H1 (cell line): ENCODE measurements around the gene KLHL29. TPM values are rescaled to one million over a fixed set of nuclear protein-coding genes. Genes with fewer than 3 reads are reported as not detected.
A peak's percentile ranks its signal among the peaks of the same experiment; 100 is the strongest.

ENCODE experiments used
- CTCF ChIA-PET: fragments of 300-600 bp; sonication (Branson Sonifier 250); formaldehyde crosslinking; loops from one replicate; lab custom pipeline; 2021; ENCODE audit not compliant: partially characterized antibody; lab: Charles Lee
- POLR2A ChIA-PET: fragments of 300-600 bp; sonication (Branson Sonifier 250); formaldehyde crosslinking; loops from one replicate; lab custom pipeline; 2021; ENCODE audit warnings: inconsistent platforms; ENCODE audit not compliant: partially characterized antibody; lab: Charles Lee
- DNase-seq, 2 experiments: peaks; one replicate each; pipeline versions ENCODE4 v3.0.0 to v3.0.0-alpha.2; 2010 to 2022; ENCODE audit warnings: low spot score in 2 of 2, low read depth in 1 of 2, mixed read lengths in 1 of 2
- FAIRE-seq: peaks from 2 replicates; lab custom pipeline; 2011; peaks lifted over from hg19 to GRCh38; lab: Jason Lieb, UNC
- H2AFZ ChIP-seq: 2 replicates; pipeline ENCODE4 v1.8.1; 2012; ENCODE audit warnings: low read length, inconsistent platforms
- H2AK5ac ChIP-seq: 2 replicates; pipeline ENCODE4 v1.6.1; 2013; ENCODE audit warnings: low read depth, low read length
- H2BK120ac ChIP-seq: replicated peaks from 2 replicates; pipeline ENCODE3; 2013; ENCODE audit warnings: low read depth, low read length, inconsistent platforms
- H2BK12ac ChIP-seq: 2 replicates; pipeline ENCODE4 v1.6.1; 2013; ENCODE audit warnings: low read depth, low read length
- H2BK15ac ChIP-seq: 2 replicates; pipeline ENCODE4 v1.6.1; 2013; ENCODE audit warnings: low read length
- H2BK20ac ChIP-seq: 2 replicates; pipeline ENCODE4 v1.6.1; 2013; ENCODE audit warnings: low read length
- H2BK5ac ChIP-seq: 2 replicates; pipeline ENCODE4 v1.6.1; 2013; ENCODE audit warnings: low read depth, low read length
- H3K14ac ChIP-seq: 2 replicates; pipeline ENCODE4 v1.6.1; 2013; ENCODE audit warnings: inconsistent platforms; ENCODE audit not compliant: insufficient read length
- H3K18ac ChIP-seq: 2 replicates; pipeline ENCODE4 v1.6.1; 2013; ENCODE audit warnings: low read length; ENCODE audit errors: extremely low read depth
- H3K23ac ChIP-seq: 2 replicates; pipeline ENCODE4 v1.6.1; 2013; ENCODE audit warnings: inconsistent platforms; ENCODE audit not compliant: insufficient read length
- H3K23me2 ChIP-seq: 2 replicates; pipeline ENCODE4 v1.6.1; 2013; ENCODE audit warnings: low read depth, low read length
- H3K27ac ChIP-seq: 2 replicates; pipeline ENCODE4 v1.6.1; 2011; ENCODE audit warnings: low read depth, low read length, inconsistent platforms
- H3K27me3 ChIP-seq, 4 experiments: replicated peaks in 1 of 4; 1 replicate in 1 of 4; 2 replicates in 3 of 4; pipeline versions ENCODE4 v1.6.1 to v1.8.1; 2011 to 2013; ENCODE audit warnings: low read length in 3 of 4, mild to moderate bottlenecking in 3 of 4, inconsistent platforms in 2 of 4, mixed read lengths in 2 of 4, moderate library complexity in 1 of 4; ENCODE audit not compliant: control insufficient read depth in 3 of 4, insufficient read depth in 3 of 4; ENCODE audit errors: extremely low read depth in 1 of 4
- H3K36me3 ChIP-seq, 4 experiments: 2 replicates each; pipeline versions ENCODE4 v1.6.1 to v1.8.1; 2011 to 2013; ENCODE audit warnings: mild to moderate bottlenecking in 4 of 4, low read length in 3 of 4, moderate library complexity in 2 of 4, control low read depth in 1 of 4, inconsistent platforms in 1 of 4; ENCODE audit not compliant: insufficient read depth in 4 of 4, control insufficient read depth in 2 of 4
- H3K4ac ChIP-seq: replicated peaks from 2 replicates; pipeline ENCODE3; 2013; ENCODE audit warnings: low read length, low read depth, mixed read lengths, inconsistent platforms; ENCODE audit not compliant: insufficient read length
- H3K4me1 ChIP-seq, 4 experiments: replicated peaks in 1 of 4; 1 replicate in 1 of 4; 2 replicates in 3 of 4; pipeline versions ENCODE4 v1.6.1 to v1.8.1; 2011 to 2013; ENCODE audit warnings: low read length in 3 of 4, inconsistent platforms in 2 of 4, mixed read lengths in 1 of 4; ENCODE audit not compliant: insufficient read depth in 4 of 4, control insufficient read depth in 3 of 4
- H3K4me2 ChIP-seq, 2 experiments: 2 replicates each; pipeline versions ENCODE4 v1.6.1 to v1.8.1; 2011 to 2013; ENCODE audit warnings: low read depth in 2 of 2, low read length in 2 of 2, control low read depth in 1 of 2, inconsistent platforms in 1 of 2, mild to moderate bottlenecking in 1 of 2; ENCODE audit not compliant: insufficient read depth in 1 of 2
- H3K4me3 ChIP-seq, 4 experiments: fragments of 200-600, 300-600 bp in 1 of 4; sonication (generic), shearing (Covaris generic), sonication (Bioruptor Twin) in 1 of 4; 2 replicates each; pipeline versions ENCODE4 v1.5.1 to v1.8.1; 2011 to 2016; ENCODE audit warnings: low read length in 4 of 4, low read depth in 3 of 4, control low read depth in 2 of 4, inconsistent platforms in 2 of 4, mild to moderate bottlenecking in 2 of 4, mixed read lengths in 1 of 4, moderate library complexity in 1 of 4; ENCODE audit not compliant: insufficient read depth in 2 of 4; ENCODE audit errors: extremely low read depth in 1 of 4
- H3K56ac ChIP-seq: replicated peaks from 2 replicates; pipeline ENCODE3; 2013; ENCODE audit warnings: low read depth, mild to moderate bottlenecking, mixed read lengths, low read length, inconsistent platforms; ENCODE audit not compliant: insufficient read length
- H3K79me1 ChIP-seq: 2 replicates; pipeline ENCODE4 v1.6.1; 2013; ENCODE audit warnings: low read depth, low read length, control low read depth
- H3K79me2 ChIP-seq, 2 experiments: 2 replicates each; pipeline versions ENCODE4 v1.6.1 to v1.8.1; 2012 to 2013; ENCODE audit warnings: low read length in 2 of 2, mild to moderate bottlenecking in 2 of 2, inconsistent platforms in 1 of 2; ENCODE audit not compliant: insufficient read depth in 2 of 2, control insufficient read depth in 1 of 2
- H3K9ac ChIP-seq, 4 experiments: replicated peaks in 1 of 4; 1 replicate in 1 of 4; 2 replicates in 3 of 4; pipeline versions ENCODE4 v1.6.1 to v1.8.1; 2011 to 2013; ENCODE audit warnings: low read depth in 3 of 4, low read length in 3 of 4, control low read depth in 2 of 4, mild to moderate bottlenecking in 2 of 4, moderate library complexity in 2 of 4, inconsistent platforms in 1 of 4; ENCODE audit errors: extremely low read depth in 1 of 4
- H3K9me3 ChIP-seq, 2 experiments: 2 replicates each; pipeline versions ENCODE4 v1.6.1 to v1.8.1; 2012 to 2013; ENCODE audit warnings: mild to moderate bottlenecking in 2 of 2, moderate library complexity in 2 of 2, control low read depth in 1 of 2, inconsistent platforms in 1 of 2, low read depth in 1 of 2, low read length in 1 of 2, mixed read lengths in 1 of 2; ENCODE audit not compliant: insufficient read depth in 2 of 2
- H4K20me1 ChIP-seq, 2 experiments: replicated peaks in 1 of 2; 2 replicates each; pipeline versions ENCODE3 to v1.8.1; 2011 to 2013; ENCODE audit warnings: inconsistent platforms in 2 of 2, low read length in 2 of 2, mild to moderate bottlenecking in 1 of 2; ENCODE audit not compliant: insufficient read depth in 2 of 2, control insufficient read depth in 1 of 2
- H4K5ac ChIP-seq: 2 replicates; pipeline ENCODE4 v1.6.1; 2013; ENCODE audit warnings: low read length, low read depth, mixed read lengths, inconsistent platforms; ENCODE audit not compliant: insufficient read length
- H4K8ac ChIP-seq: 2 replicates; pipeline ENCODE4 v1.8.0; 2013; ENCODE audit warnings: mild to moderate bottlenecking, moderate library complexity, low read length, inconsistent platforms; ENCODE audit not compliant: insufficient read depth; ENCODE audit errors: extremely low read depth
- H4K91ac ChIP-seq: replicated peaks from 2 replicates; pipeline ENCODE3; 2013; ENCODE audit warnings: low read length, mixed read lengths, inconsistent platforms; ENCODE audit not compliant: insufficient read length
- ATF3 ChIP-seq: IDR thresholded peaks from 2 replicates; pipeline ENCODE4 v1.6.1; 2011; ENCODE audit warnings: low read depth, mild to moderate bottlenecking, low read length; ENCODE audit not compliant: insufficient read depth
- CEBPB ChIP-seq: IDR thresholded peaks from 2 replicates; pipeline ENCODE4 v1.6.1; 2012; ENCODE audit warnings: low read depth, low read length
- MAX ChIP-seq: IDR thresholded peaks from 2 replicates; pipeline ENCODE4 v1.6.1; 2012; ENCODE audit warnings: inconsistent platforms
- WGBS, 2 experiments: shearing (Covaris generic) in 1 of 2; methylation state at CpG; one replicate each; pipeline versions ENCODE4 v1.1.6 to v1.1.7; 2013 to 2015; ENCODE audit warnings: low lambda C conversion rate in 2 of 2, mixed read lengths in 2 of 2, inconsistent platforms in 1 of 2, low coverage in 1 of 2, missing lambda C conversion rate in 1 of 2; ENCODE audit not compliant: insufficient replicate concordance in 2 of 2, insufficient coverage in 1 of 2, insufficient read length in 1 of 2; ENCODE audit errors: extremely low coverage in 1 of 2, missing lambda C conversion rate in 1 of 2; 5-methylcytosine and 5-hydroxymethylcytosine counted together
- polyA plus RNA-seq, 7 experiments: library from polyadenylated mRNA; depleted of rRNA in 3 of 7; stranded (reverse) in 5 of 7; unstranded in 2 of 7; fragments of >200 nt in 5 of 7; fragments of 200-250 nt in 2 of 7; gene quantifications; 1 replicate in 5 of 7; 2 replicates in 1 of 7; 4 replicates in 1 of 7; pipeline versions ENCODE4 v1.2.1 to v1.2.3, GENCODE V29; 2011 to 2013; ENCODE audit warnings: missing spikeins in 2 of 7, mixed read lengths in 2 of 7
- total RNA-seq: library from RNA; stranded (reverse); fragmentation: NEBNext Ultra II Directional; extraction: Animal tissue kit (Norgen Biotek cat#: 25700); gene quantifications from 2 replicates; pipeline ENCODE4 v1.2.1, GENCODE V29; 2021

Gene KLHL29
- total and polyA plus RNA-seq, 2 of the 8 experiments (the other 6 are each of a cell fraction or from before 2014, with no cell fraction given) = 1.1 to 4.7 TPM

GRCh38 chr2:23615216-23616020 lies 230.4 kb downstream of the KLHL29 start:
- Histone ChIP-seq H3K27me3 (no peaks in the 10 kb centered on the region), H2AK5ac (no peak overlapping the region), H3K4me1 (peaks cover 0 to 7% (median 4%) of the 10 kb centered on the region in 4 experiments; a peak in 4 of 7 replicates), H2BK12ac (peak overlapping the region; percentile 84; the same call in 1 of the 2 replicates), H3K27ac (no peak overlapping the region), H3K18ac (no peak overlapping the region), H2BK120ac (no peak overlapping the region), H2BK15ac (peak overlapping the region; percentile 73; the same call in 1 of the 2 replicates), H3K36me3 (no peaks in the 10 kb centered on the region; a peak in 1 of 8 replicates), H2BK20ac (no peak overlapping the region), H3K23me2 (no peaks in the 10 kb centered on the region), H2AFZ (0 out of 2 replicates have a peak overlapping the region, but pooled peaks have one; percentile 79), H3K56ac (no peak overlapping the region), H3K4ac (no peak overlapping the region), H3K14ac (no peak overlapping the region), H2BK5ac (no peak overlapping the region), H4K20me1 (no peaks in the 10 kb centered on the region), H3K9ac (no peak overlapping the region), H3K23ac (no peak overlapping the region), H3K4me3 (no peak overlapping the region), H4K8ac (no peak overlapping the region), H3K79me1 (no peaks in the 10 kb centered on the region), H4K5ac (no peak overlapping the region), H4K91ac (no peak overlapping the region), H3K9me3 (peaks cover 6% of the 10 kb centered on the region in 2 experiments; a peak in 2 of 4 replicates), H3K4me2 (no peak overlapping the region), H3K79me2 (no peaks in the 10 kb centered on the region)
- ChIA-PET POLR2A (no interaction called here), CTCF (interaction anchor here (1.0 to 2.6 kb wide), 6 partner anchors 8 to 47 kb away, joined by 3 to 14 read pairs (median 3); no protein-coding TSS in a partner anchor)
- FAIRE-seq (no peak), DNase-seq (no peak)
- WGBS, 2 experiments = 90% methylated on average over 20 of the region's 20 CpGs; no CpG with 5 or more reads in 1 of the 2 experiments
- TF ChIP-seq ATF3 (no peak), MAX (no peak), CEBPB (no peak)
